Activated T-cell treated with anti-CD3 and anti-CD28 coated beads, Interleukin-2, amount 50 U/mL, for 4 hours (primary cell): ENCODE data around the gene AP5Z1. TPM values are rescaled to one million over a fixed set of nuclear protein-coding genes. Genes with fewer than 3 reads are reported as not detected.

Experiments used
- ATAC-seq, 2 donors: fragments of 200-7000 bp; cut with Tn5 transposase; one replicate each; pipeline ENCODE4 v1.10.0; 2021
- DNase-seq: peaks from one replicate; pipeline ENCODE4 v3.0.0-alpha.2; 2020
- H3K27me3 Mint-ChIP-seq: one replicate; pipeline ENCODE4 v1.8.0; 2021; ENCODE audit warnings: low read depth, mixed read lengths
- H3K36me3 Mint-ChIP-seq: one replicate; pipeline ENCODE4 v1.8.0; 2022; ENCODE audit warnings: mixed read lengths; ENCODE audit not compliant: insufficient read depth
- H3K4me1 Mint-ChIP-seq: one replicate; pipeline ENCODE4 v1.8.0; 2021; ENCODE audit warnings: low read depth, mixed read lengths
- H3K4me3 Mint-ChIP-seq: one replicate; pipeline ENCODE4 v1.8.0; 2021; ENCODE audit warnings: mild to moderate bottlenecking, moderate library complexity, mixed read lengths
- H3K9me3 Mint-ChIP-seq: one replicate; pipeline ENCODE4 v1.8.0; 2021; ENCODE audit warnings: mixed read lengths
- total RNA-seq, 3 donors: library from RNA; stranded (reverse); gene quantifications; one replicate each; pipeline ENCODE4 v1.2.1, GENCODE V29; 2021

The AP5Z1 gene
- total RNA-seq, 3 donors from 2014 or later, result 81.1 to 92.3 (median 84.4) TPM

DNA sequence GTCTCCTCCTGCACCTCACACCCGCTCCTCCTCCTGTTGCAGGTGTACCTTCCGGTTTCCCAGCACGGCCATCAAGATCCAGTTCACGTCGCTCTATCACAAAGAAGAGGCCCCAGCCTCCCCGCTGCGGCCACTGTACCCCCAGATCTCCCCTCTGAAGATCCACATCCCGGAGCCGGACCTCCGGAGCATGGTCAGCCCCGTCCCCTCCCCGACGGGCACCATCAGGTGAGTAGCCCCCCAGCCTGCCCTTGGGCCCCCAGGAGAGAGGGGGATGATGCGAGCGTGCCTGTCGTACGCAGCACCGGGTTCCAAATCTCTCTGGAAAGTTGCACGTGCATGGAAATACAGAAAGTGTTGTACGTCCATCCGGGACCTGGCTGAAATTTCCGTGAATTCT lies 34.6 kb upstream of the AP5Z1 start:
- H3K4me1 Mint-ChIP-seq, result peaks cover 60% of the 10 kb centered on the region
- peaks cover 24% of the 10 kb centered on the region for H3K36me3 Mint-ChIP-seq
- H3K4me3 Mint-ChIP-seq, result no peak overlapping the region
- DNase-seq (no peak), ATAC-seq (no peak)
- H3K27me3 Mint-ChIP-seq, result no peaks in the 10 kb centered on the region
- H3K9me3 Mint-ChIP-seq, result no peaks in the 10 kb centered on the region

GRCh38 chr7:4742051-4742573 lies 33.3 kb upstream of the AP5Z1 start:
- no peaks in the 10 kb centered on the region for H3K27me3 Mint-ChIP-seq
- no peak for DNase-seq
- H3K9me3 Mint-ChIP-seq, result no peaks in the 10 kb centered on the region
- H3K4me3 Mint-ChIP-seq, result no peak overlapping the region
- ATAC-seq, result no peak
- H3K4me1 Mint-ChIP-seq, result peaks cover 67% of the 10 kb centered on the region
- H3K36me3 Mint-ChIP-seq, result peaks cover 22% of the 10 kb centered on the region

GRCh38 chr7:4742852-4743251 lies 32.6 kb upstream of the AP5Z1 start:
- H3K4me3 Mint-ChIP-seq, result no peak overlapping the region
- H3K4me1 Mint-ChIP-seq, result peaks cover 72% of the 10 kb centered on the region
- DNase-seq (no peak), ATAC-seq (no peak)
- no peaks in the 10 kb centered on the region for H3K27me3 Mint-ChIP-seq
- H3K36me3 Mint-ChIP-seq, result peaks cover 21% of the 10 kb centered on the region
- H3K9me3 Mint-ChIP-seq, result no peaks in the 10 kb centered on the region

DNA sequence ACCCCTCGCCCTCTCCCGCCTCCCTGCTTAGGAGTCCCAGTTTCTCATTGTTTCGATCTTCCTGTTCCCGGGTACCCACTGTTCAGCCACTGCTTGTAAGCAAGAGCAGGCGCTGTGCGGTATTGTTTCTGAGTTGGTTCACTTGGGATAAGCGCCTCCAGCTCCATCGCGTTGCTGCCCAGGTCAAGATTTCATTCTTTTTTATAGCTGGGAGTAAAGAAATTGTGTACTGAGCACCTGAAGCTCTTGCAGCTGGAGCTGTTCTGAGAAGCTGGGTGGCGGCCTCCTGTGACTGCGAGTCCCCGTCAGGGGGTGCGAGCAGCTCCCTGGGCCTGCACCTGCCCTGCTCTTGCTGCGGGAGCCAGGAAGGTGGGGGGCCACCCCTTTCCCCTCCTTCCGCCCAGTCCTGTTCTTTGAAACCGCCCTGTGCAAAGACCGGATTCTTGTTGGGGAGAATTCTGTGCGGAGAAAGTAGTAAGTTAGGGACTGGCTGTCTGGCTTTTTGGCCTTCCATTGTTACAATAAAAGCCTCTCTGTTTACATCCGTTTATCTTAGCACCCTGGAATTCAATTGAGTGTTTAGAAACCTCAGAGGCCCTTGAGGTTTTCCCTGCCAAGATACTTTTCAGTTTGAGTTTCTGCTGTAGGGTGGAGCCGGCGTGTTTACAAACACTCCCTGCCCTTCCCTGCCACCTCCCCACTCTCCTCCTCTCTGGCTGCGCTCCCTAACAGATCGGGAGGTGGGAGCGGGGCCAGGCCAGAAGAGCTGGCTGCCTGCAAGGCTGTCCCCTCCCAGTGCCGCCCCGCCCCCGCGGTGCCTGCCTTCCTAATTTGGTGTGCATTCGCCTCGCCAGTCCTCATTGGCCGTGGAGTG lies 30.8 kb upstream of the AP5Z1 start:
- Mint-ChIP-seq H3K9me3 (no peaks in the 10 kb centered on the region), H3K27me3 (no peaks in the 10 kb centered on the region), H3K4me3 (peak overlapping the region; percentile 81), H3K36me3 (peaks cover 28% of the 10 kb centered on the region), H3K4me1 (peaks cover 73% of the 10 kb centered on the region)
- DNase-seq (peak; percentile 60), ATAC-seq (peak; percentile 65 to 75)

DNA sequence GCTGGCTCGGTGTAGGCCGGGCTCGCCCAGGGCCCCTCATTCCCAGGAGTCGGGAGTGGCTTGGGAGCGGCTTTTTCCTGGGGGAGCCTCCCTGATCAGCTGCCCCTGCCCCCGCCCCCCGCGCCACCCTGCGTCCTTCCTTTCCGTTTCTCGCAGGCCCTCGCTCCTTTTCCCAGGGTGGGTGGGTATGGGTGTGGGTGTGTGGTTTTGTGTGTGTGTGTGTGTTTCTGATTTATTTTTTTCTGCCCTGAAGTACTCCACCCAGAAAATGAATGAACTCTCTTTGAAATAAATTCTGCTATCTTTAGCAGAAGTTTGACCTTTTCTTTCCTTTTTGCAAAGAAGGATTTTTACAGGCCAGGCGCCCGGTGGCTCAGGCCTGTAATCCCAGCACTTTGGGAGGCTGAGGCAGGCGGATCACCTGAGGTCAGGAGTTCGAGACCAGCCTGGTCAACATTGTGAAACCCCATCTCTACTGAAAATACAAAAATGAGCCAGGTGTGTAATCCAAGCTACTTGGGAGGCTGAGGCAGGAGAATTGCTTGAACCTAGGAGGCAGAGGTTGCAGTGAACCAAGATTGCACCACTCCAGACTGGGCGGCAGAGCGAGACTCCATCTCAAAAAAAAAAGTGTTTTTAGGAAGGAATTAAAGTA lies 30.0 kb upstream of the AP5Z1 start:
- Mint-ChIP-seq H3K4me1 (peaks cover 69% of the 10 kb centered on the region), H3K27me3 (no peaks in the 10 kb centered on the region), H3K36me3 (peaks cover 28% of the 10 kb centered on the region), H3K9me3 (no peaks in the 10 kb centered on the region), H3K4me3 (peak overlapping the region; percentile 81)
- DNase-seq (no peak), ATAC-seq (peak; percentile 21 to 25)

GRCh38 chr7:4745971-4746919 lies 29.2 kb upstream of the AP5Z1 start:
- H3K4me3 Mint-ChIP-seq, result peak overlapping the region; percentile 81
- H3K27me3 Mint-ChIP-seq, result no peaks in the 10 kb centered on the region

DNA sequence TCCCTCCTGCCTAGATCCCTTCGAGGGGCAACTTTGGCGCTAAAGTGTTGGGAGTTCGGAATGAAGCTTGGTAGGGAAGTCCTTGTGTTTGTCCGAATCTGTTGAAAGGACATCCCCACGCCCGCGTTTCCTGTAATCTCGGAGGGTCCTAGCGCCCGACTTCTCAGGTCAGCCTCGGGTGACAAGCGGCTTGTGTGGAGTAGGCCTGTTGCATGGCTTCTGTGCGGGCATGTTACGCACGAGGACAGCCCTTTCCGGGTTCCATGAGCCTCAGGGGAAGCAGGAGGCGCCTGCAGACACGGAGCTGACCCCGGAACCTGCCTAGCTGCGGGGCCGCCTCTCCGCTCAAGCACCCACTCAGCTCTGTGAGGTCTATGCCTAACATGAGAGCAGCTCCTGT lies 28.4 kb upstream of the AP5Z1 start:
- ATAC-seq (no peak), DNase-seq (no peak)
- Mint-ChIP-seq H3K36me3 (peaks cover 20% of the 10 kb centered on the region), H3K27me3 (no peaks in the 10 kb centered on the region), H3K4me3 (no peak overlapping the region), H3K9me3 (no peaks in the 10 kb centered on the region), H3K4me1 (peaks cover 65% of the 10 kb centered on the region)

More at GRCh38 chr7:4745971-4746919, 29.2 kb upstream of the AP5Z1 start:
- Mint-ChIP-seq H3K36me3 (peaks cover 25% of the 10 kb centered on the region), H3K4me1 (peaks cover 69% of the 10 kb centered on the region), H3K9me3 (no peaks in the 10 kb centered on the region)
- ATAC-seq (no peak), DNase-seq (no peak)

DNA sequence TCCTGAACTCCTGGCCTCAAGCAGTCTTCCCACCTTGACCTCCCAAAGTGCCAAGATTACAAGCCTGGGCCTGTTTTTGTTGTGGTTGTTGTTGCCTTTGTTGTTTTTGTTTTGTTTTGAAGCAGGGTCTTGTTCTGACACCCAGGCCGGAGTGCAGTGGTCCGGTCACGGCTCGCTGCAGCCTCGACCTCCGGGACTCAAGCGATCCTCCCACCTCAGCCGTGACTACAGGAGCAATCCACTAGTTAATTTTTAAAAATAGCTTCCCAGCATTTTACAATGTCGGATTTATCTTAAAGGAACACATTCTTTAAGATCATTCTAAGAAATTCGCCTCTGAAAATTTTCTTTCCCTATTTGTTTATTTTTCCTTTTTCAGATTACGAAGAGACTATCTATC lies 27.7 kb upstream of the AP5Z1 start:
- no peak for ATAC-seq

DNA sequence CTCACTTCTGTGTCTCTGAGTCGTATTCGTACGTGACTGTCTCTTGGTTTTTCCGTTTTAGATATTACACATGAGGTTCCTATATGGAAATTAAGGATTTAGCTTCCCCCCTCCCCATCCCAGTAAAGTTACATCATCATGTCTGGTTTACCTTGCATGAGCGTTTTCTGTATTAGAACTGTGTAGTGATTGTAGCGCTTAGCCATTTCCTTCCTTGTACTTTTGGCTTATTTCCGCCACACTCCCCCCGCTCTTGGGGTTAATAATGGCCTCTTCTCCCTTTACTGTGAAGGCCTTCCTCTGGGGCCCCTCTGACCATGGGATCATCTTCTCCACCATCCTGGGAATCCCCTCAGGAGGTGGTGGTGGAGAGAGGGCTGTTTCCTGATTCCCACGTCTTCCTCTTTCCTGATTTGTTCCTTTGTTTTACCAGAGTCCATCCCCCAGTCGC lies 27.2 kb upstream of the AP5Z1 start:
- Mint-ChIP-seq H3K4me1 (peaks cover 69% of the 10 kb centered on the region), H3K9me3 (no peaks in the 10 kb centered on the region), H3K4me3 (peak overlapping the region; percentile 5), H3K27me3 (no peaks in the 10 kb centered on the region), H3K36me3 (peaks cover 15% of the 10 kb centered on the region)
- DNase-seq (no peak), ATAC-seq (peak in 1 of 2 donors; percentile 4)

More for the DNA sequence above, 27.7 kb upstream of the AP5Z1 start:
- H3K36me3 Mint-ChIP-seq, result peaks cover 16% of the 10 kb centered on the region
- no peaks in the 10 kb centered on the region for H3K9me3 Mint-ChIP-seq
- DNase-seq, result no peak
- peak overlapping the region; percentile 5 for H3K4me3 Mint-ChIP-seq
- H3K4me1 Mint-ChIP-seq, result peaks cover 68% of the 10 kb centered on the region
- no peaks in the 10 kb centered on the region for H3K27me3 Mint-ChIP-seq

- Mint-ChIP-seq H3K4me3 (no peak overlapping the region), H3K4me1 (peaks cover 65% of the 10 kb centered on the region)
These were observed 26.1 kb upstream of the AP5Z1 start for GRCh38 chr7:4749363-4749762.

GRCh38 chr7:4749798-4750197 lies 25.6 kb upstream of the AP5Z1 start:
- no peak for ATAC-seq
- no peaks in the 10 kb centered on the region for H3K9me3 Mint-ChIP-seq
- H3K4me1 Mint-ChIP-seq, result peaks cover 60% of the 10 kb centered on the region
- no peaks in the 10 kb centered on the region for H3K27me3 Mint-ChIP-seq
- no peak for DNase-seq
- no peak overlapping the region for H3K4me3 Mint-ChIP-seq
- peaks cover 11% of the 10 kb centered on the region for H3K36me3 Mint-ChIP-seq

More at GRCh38 chr7:4749363-4749762, 26.1 kb upstream of the AP5Z1 start:
- H3K36me3 Mint-ChIP-seq, result peaks cover 10% of the 10 kb centered on the region
- no peaks in the 10 kb centered on the region for H3K27me3 Mint-ChIP-seq
- ATAC-seq (no peak), DNase-seq (no peak)
- no peaks in the 10 kb centered on the region for H3K9me3 Mint-ChIP-seq

- DNase-seq (no peak), ATAC-seq (no peak)
- peaks cover 44% of the 10 kb centered on the region for H3K4me1 Mint-ChIP-seq
- peaks cover 12% of the 10 kb centered on the region for H3K36me3 Mint-ChIP-seq
- H3K9me3 Mint-ChIP-seq, result no peaks in the 10 kb centered on the region
- H3K4me3 Mint-ChIP-seq, result no peak overlapping the region
- H3K27me3 Mint-ChIP-seq, result no peaks in the 10 kb centered on the region
These were observed 23.9 kb upstream of the AP5Z1 start for GRCh38 chr7:4751398-4751947.

GRCh38 chr7:4753598-4754432 lies 21.6 kb upstream of the AP5Z1 start:
- peak; percentile 86 for DNase-seq
- Mint-ChIP-seq H3K4me3 (no peak overlapping the region), H3K9me3 (no peaks in the 10 kb centered on the region), H3K4me1 (peaks cover 22% of the 10 kb centered on the region), H3K36me3 (peaks cover 6% of the 10 kb centered on the region), H3K27me3 (no peaks in the 10 kb centered on the region)
- ATAC-seq, result peak; percentile 97 to 98
